Parathyroid adenoma (tissue), 2 donors: ENCODE results near the gene IFT57.

Experiments used
- H2AFZ ChIP-seq: fragments of 300-600 bp; sonication (generic); one replicate; pipeline ENCODE4 v1.7.0; 2017; ENCODE audit warnings: antibody characterized with exemption, mild to moderate bottlenecking
- H3K27ac ChIP-seq: fragments of 300-600 bp; sonication (generic); one replicate; pipeline ENCODE4 v1.7.0; 2017
- H3K27me3 ChIP-seq: fragments of 300-600 bp; sonication (generic); one replicate; pipeline ENCODE4 v1.7.0; 2017; ENCODE audit warnings: low read length; ENCODE audit not compliant: control insufficient read depth, insufficient read depth
- H3K36me3 ChIP-seq: fragments of 300-600 bp; sonication (generic); one replicate; pipeline ENCODE4 v1.7.0; 2017; ENCODE audit warnings: low read length; ENCODE audit not compliant: control insufficient read depth, insufficient read depth
- H3K4me1 ChIP-seq: fragments of 300-600 bp; sonication (generic); one replicate; pipeline ENCODE4 v1.7.0; 2017; ENCODE audit warnings: control low read depth
- H3K4me2 ChIP-seq: fragments of 300-600 bp; sonication (generic); one replicate; pipeline ENCODE4 v1.7.0; 2017; ENCODE audit warnings: low read length
- H3K4me3 ChIP-seq: fragments of 300-600 bp; sonication (generic); one replicate; pipeline ENCODE4 v1.7.0; 2017; ENCODE audit warnings: low read depth, low read length
- H3K79me2 ChIP-seq: fragments of 300-600 bp; sonication (generic); one replicate; pipeline ENCODE4 v1.7.0; 2017; ENCODE audit warnings: control low read depth
- H3K9ac ChIP-seq: fragments of 300-600 bp; sonication (generic); one replicate; pipeline ENCODE4 v1.7.0; 2017; ENCODE audit warnings: mild to moderate bottlenecking
- H3K9me3 ChIP-seq: fragments of 300-600 bp; sonication (generic); one replicate; pipeline ENCODE4 v1.7.0; 2017; ENCODE audit warnings: low read length; ENCODE audit not compliant: control insufficient read depth
- TF ChIP-seq, protein P1 (sequence below): fragments of 300-600 bp; sonication (generic); IDR thresholded peaks from one replicate; pipeline ENCODE4 v1.7.0; 2017; ENCODE audit warnings: antibody characterized with exemption, mild to moderate bottlenecking
- donor health status: primary hyperparathyroidism.

IFT57 gene

DNA sequence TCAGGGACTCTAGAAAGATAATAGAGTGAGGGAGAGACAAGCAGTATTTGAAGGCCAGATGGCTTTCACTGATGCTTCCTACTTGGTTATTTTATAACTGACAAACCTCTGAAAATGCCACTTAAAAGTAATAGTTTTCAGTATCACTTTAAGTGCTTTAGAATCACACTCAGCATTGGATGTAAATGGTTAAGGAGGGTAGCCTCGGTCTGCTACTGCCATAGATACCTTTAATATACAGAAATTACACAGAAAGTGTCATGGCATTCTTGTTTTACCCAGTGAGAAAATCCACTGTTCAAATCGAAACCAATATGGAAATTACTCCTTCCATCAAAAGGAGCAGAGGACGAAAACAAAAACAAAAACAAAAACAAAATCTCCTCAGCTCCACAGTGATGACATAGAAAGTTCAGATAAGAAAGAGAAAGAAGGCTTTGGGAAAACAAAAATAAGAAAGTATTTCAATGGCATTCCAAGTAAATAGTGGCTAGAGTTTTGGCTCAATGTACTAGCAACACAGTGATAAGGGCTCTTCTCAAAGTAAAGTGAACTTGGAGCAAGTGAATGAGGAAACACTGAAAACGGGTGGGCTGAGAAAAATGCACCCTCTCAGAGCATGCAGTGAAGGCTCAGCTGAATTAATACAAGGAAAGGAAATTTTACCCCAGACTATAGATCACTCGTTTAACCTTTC is 88.2 kb downstream of the IFT57 start:
- no peaks in the 10 kb centered on the region for H3K4me1 ChIP-seq
- TF ChIP-seq, protein P1, sequence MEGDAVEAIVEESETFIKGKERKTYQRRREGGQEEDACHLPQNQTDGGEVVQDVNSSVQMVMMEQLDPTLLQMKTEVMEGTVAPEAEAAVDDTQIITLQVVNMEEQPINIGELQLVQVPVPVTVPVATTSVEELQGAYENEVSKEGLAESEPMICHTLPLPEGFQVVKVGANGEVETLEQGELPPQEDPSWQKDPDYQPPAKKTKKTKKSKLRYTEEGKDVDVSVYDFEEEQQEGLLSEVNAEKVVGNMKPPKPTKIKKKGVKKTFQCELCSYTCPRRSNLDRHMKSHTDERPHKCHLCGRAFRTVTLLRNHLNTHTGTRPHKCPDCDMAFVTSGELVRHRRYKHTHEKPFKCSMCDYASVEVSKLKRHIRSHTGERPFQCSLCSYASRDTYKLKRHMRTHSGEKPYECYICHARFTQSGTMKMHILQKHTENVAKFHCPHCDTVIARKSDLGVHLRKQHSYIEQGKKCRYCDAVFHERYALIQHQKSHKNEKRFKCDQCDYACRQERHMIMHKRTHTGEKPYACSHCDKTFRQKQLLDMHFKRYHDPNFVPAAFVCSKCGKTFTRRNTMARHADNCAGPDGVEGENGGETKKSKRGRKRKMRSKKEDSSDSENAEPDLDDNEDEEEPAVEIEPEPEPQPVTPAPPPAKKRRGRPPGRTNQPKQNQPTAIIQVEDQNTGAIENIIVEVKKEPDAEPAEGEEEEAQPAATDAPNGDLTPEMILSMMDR, result no peak
- no peak overlapping the region for H3K4me2 ChIP-seq
- no peaks in the 10 kb centered on the region for H3K27me3 ChIP-seq
- H3K36me3 ChIP-seq, result no peaks in the 10 kb centered on the region
- no peaks in the 10 kb centered on the region for H3K9me3 ChIP-seq
- no peak overlapping the region for H3K9ac ChIP-seq
- no peaks in the 10 kb centered on the region for H3K79me2 ChIP-seq
- no peak overlapping the region for H3K4me3 ChIP-seq
- H2AFZ ChIP-seq, result no peak overlapping the region
- H3K27ac ChIP-seq, result no peak overlapping the region

- Histone ChIP-seq H3K4me2 (peak overlapping the region; percentile 5), H3K27ac (no peak overlapping the region), H3K9me3 (no peaks in the 10 kb centered on the region), H3K27me3 (no peaks in the 10 kb centered on the region), H2AFZ (no peak overlapping the region), H3K36me3 (no peaks in the 10 kb centered on the region), H3K9ac (no peak overlapping the region), H3K4me3 (no peak overlapping the region), H3K4me1 (no peaks in the 10 kb centered on the region), H3K79me2 (no peaks in the 10 kb centered on the region)
- TF ChIP-seq, protein P1, result no peak
These were observed 89.2 kb downstream of the IFT57 start for GRCh38 chr3:108133048-108133369.

GRCh38 chr3:108131475-108132134 is 90.6 kb downstream of the IFT57 start:
- Histone ChIP-seq H3K9me3 (no peaks in the 10 kb centered on the region), H3K27me3 (no peaks in the 10 kb centered on the region), H3K36me3 (no peaks in the 10 kb centered on the region), H3K79me2 (no peaks in the 10 kb centered on the region), H3K9ac (no peak overlapping the region), H3K4me1 (no peaks in the 10 kb centered on the region), H3K4me2 (no peak overlapping the region), H2AFZ (no peak overlapping the region), H3K27ac (no peak overlapping the region), H3K4me3 (no peak overlapping the region)
- TF ChIP-seq, protein P1, result no peak

- Histone ChIP-seq H3K79me2 (no peaks in the 10 kb centered on the region), H3K4me1 (no peaks in the 10 kb centered on the region), H3K9me3 (no peaks in the 10 kb centered on the region), H3K27ac (no peak overlapping the region), H2AFZ (no peak overlapping the region), H3K4me2 (no peak overlapping the region), H3K9ac (no peak overlapping the region), H3K27me3 (no peaks in the 10 kb centered on the region), H3K4me3 (no peak overlapping the region), H3K36me3 (no peaks in the 10 kb centered on the region)
- TF ChIP-seq, protein P1, result no peak
These were observed 91.3 kb downstream of the IFT57 start for GRCh38 chr3:108130701-108131474.
